ENCODE measurements around the gene ETNK2. TPM values are rescaled to one million over a fixed set of nuclear protein-coding genes. Genes with fewer than 3 reads are reported as not detected.

Gene ETNK2
- total RNA-seq, 2 donors from 2014 or later = 25.3 to 84.5 TPM

DNA sequence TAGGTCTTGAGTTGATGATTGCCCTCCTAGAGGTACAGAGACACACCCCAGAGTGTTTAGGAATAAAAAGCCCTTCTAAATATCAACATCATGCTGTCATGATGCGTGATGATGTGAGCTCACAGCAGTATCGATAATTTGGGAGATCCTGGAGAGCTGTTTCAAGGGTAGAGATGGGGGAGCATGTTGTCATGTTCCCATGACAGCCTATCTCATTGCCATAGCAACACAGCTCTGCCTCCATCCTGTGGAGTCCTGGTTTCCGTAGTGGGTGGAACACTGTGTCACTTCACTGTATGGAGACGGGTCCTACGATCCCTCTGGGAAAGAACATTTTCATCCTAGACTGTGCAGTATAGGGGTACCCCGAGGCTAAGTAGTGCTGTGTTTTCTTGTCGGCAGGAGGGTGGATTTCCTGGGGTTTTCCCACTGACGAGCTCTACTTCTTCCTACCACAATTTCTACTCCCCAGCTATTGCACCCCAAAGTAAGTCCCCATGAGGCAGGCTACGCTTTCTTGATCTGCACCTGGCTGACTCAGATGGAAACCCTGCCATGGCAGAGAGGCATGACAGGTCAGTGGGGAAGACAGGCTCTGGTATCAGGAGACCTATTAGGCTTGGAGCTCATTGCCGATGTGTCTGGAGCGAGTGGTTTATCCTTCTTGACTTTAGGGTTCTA lies 37.3 kb upstream of the ETNK2 start:
- Histone ChIP-seq H3K27ac (no peak overlapping the region), H3K4me1 (replicated peaks) (no peaks in the 10 kb centered on the region), H3K4me3 (no peak overlapping the region), H3K9me3 (no peaks in the 10 kb centered on the region), H3K27me3 (replicated peaks; ENCODE audit: insufficient read depth) (no peaks in the 10 kb centered on the region), H3K36me3 (no peaks in the 10 kb centered on the region)
- TF ChIP-seq POLR2AphosphoS5 (IDR thresholded peaks at IDR 0.05) (no peak), POLR2A (IDR thresholded peaks at IDR 0.05) (no peak)
- TF ChIP-seq, protein P1, sequence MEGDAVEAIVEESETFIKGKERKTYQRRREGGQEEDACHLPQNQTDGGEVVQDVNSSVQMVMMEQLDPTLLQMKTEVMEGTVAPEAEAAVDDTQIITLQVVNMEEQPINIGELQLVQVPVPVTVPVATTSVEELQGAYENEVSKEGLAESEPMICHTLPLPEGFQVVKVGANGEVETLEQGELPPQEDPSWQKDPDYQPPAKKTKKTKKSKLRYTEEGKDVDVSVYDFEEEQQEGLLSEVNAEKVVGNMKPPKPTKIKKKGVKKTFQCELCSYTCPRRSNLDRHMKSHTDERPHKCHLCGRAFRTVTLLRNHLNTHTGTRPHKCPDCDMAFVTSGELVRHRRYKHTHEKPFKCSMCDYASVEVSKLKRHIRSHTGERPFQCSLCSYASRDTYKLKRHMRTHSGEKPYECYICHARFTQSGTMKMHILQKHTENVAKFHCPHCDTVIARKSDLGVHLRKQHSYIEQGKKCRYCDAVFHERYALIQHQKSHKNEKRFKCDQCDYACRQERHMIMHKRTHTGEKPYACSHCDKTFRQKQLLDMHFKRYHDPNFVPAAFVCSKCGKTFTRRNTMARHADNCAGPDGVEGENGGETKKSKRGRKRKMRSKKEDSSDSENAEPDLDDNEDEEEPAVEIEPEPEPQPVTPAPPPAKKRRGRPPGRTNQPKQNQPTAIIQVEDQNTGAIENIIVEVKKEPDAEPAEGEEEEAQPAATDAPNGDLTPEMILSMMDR (IDR thresholded peaks at IDR 0.05) = no peak
- DNase-seq (ENCODE audit: low spot score) = no peak
- intact Hi-C loops (cut with DNase I) = no loop called here
- 93% methylated on average over 11 of the region's 11 CpGs for WGBS

DNA sequence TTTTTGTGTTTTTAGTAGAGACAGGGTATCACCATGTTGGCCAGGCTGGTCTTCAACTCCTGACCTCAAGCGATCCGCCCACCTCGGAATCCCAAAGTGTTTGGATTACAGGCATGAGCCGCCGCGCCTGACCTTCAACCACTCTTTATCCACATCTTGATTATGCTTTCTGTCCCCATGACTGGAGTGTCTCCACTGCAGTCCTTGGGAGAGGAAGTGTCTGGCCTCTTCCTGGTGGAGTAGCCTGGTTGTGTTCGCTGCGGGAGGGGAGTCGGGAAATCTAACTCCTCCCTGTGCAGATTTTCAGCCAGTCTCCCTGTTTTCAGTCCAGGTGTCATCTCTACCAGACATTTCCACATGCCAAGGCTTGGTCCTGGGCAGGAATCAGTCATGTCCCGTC lies 34.8 kb upstream of the ETNK2 start:
- no peak overlapping the region for H3K4me3 ChIP-seq
- 75% methylated on average over 10 of the region's 10 CpGs for WGBS
- H3K27ac ChIP-seq = no peak overlapping the region
- H3K36me3 ChIP-seq = no peaks in the 10 kb centered on the region
- no peaks in the 10 kb centered on the region for H3K27me3 ChIP-seq (replicated peaks; ENCODE audit: insufficient read depth)
- intact Hi-C loops (cut with DNase I) = no loop called here
- TF ChIP-seq POLR2A (IDR thresholded peaks at IDR 0.05) = no peak
- TF ChIP-seq, protein P1 (IDR thresholded peaks at IDR 0.05) = no peak
- no peaks in the 10 kb centered on the region for H3K9me3 ChIP-seq
- no peak for DNase-seq (ENCODE audit: low spot score)
- no peaks in the 10 kb centered on the region for H3K4me1 ChIP-seq (replicated peaks)

DNA sequence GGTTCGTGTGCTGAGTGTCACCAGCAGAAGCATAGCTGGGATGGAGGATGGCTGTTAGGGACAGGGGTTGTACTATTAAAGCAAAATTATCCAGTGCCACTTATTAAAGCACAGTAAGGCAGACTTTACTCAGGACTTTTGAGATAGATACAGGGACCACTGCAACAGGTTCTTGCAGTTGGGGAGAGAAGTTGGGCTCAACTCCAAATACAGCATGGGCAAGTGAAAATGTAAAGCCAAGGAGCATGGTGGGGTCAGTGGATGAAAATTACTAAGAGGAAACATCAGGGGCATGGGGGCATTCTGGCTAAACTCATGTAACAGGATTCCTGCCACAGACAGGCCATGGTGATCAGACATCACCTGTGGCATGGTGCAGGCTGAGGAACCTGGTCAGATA lies 29.3 kb upstream of the ETNK2 start:
- Histone ChIP-seq H3K4me3 (no peak overlapping the region), H3K27ac (no peak overlapping the region), H3K36me3 (no peaks in the 10 kb centered on the region), H3K9me3 (no peaks in the 10 kb centered on the region), H3K4me1 (replicated peaks) (no peaks in the 10 kb centered on the region), H3K27me3 (replicated peaks; ENCODE audit: insufficient read depth) (no peaks in the 10 kb centered on the region)
- 81% methylated on average over 1 of the region's 1 CpG for WGBS
- DNase-seq (ENCODE audit: low spot score) = no peak
- TF ChIP-seq, protein P1 (IDR thresholded peaks at IDR 0.05) = no peak
- TF ChIP-seq POLR2A (IDR thresholded peaks at IDR 0.05) (no peak), POLR2AphosphoS5 (IDR thresholded peaks at IDR 0.05) (no peak)
- intact Hi-C loops (cut with DNase I) = no loop called here

DNA sequence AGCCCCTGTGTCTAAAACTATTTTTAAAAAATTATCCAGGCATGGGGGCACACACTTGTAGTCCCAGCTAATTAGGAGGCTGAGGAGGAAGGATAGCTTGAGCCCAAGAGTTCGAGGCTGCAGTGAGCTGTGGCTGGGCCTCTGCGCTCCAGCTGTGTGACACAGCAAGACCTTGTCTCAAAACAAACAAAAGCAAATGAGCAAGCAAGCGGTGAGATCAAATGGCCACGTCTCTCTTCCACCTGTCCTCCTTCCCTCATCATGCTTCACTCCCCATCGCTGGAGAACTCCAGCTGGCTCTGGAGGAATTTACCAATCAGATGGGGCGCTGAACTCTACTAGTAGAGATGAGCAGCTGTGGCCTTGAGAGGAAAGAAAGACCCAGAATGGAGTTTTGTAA lies 28.3 kb upstream of the ETNK2 start:
- H3K4me3 ChIP-seq = no peak overlapping the region
- TF ChIP-seq POLR2AphosphoS5 (IDR thresholded peaks at IDR 0.05) = no peak
- TF ChIP-seq POLR2A (IDR thresholded peaks at IDR 0.05) = no peak
- TF ChIP-seq, protein P1 (IDR thresholded peaks at IDR 0.05) = no peak
- 90% methylated on average over 6 of the region's 6 CpGs for WGBS
- intact Hi-C loops (cut with DNase I) = no loop called here
- H3K27ac ChIP-seq = no peak overlapping the region
- no peaks in the 10 kb centered on the region for H3K27me3 ChIP-seq (replicated peaks; ENCODE audit: insufficient read depth)
- H3K4me1 ChIP-seq (replicated peaks) = no peaks in the 10 kb centered on the region
- H3K9me3 ChIP-seq = no peaks in the 10 kb centered on the region
- no peak for DNase-seq (ENCODE audit: low spot score)
- no peaks in the 10 kb centered on the region for H3K36me3 ChIP-seq
